ENCODE measurements around the gene AIFM3.

AIFM3 gene

GRCh38 chr22:20976291-20976877, 9.3 kb downstream of the AIFM3 start:
- no peak for DNase-seq

DNA sequence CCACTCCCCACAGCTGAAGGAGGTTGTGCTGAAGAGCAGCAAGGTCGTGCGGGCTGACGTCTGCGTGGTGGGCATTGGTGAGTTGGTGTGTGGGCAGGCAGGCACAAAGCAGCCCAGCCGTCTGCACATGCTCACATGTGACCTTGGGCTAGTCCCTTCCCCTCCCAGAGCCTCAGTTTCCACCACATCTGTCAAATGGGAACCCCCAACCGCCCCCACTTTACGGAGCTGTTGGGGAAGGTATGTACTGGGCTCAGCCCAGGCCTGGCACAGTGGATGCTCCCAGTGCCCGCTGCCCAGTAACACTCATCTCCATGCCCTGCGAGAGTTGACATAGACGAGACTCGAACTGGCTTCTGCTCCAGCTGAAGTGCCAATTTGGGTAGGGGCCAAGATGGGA, 10.0 kb downstream of the AIFM3 start:
- DNase-seq = no peak

DNA sequence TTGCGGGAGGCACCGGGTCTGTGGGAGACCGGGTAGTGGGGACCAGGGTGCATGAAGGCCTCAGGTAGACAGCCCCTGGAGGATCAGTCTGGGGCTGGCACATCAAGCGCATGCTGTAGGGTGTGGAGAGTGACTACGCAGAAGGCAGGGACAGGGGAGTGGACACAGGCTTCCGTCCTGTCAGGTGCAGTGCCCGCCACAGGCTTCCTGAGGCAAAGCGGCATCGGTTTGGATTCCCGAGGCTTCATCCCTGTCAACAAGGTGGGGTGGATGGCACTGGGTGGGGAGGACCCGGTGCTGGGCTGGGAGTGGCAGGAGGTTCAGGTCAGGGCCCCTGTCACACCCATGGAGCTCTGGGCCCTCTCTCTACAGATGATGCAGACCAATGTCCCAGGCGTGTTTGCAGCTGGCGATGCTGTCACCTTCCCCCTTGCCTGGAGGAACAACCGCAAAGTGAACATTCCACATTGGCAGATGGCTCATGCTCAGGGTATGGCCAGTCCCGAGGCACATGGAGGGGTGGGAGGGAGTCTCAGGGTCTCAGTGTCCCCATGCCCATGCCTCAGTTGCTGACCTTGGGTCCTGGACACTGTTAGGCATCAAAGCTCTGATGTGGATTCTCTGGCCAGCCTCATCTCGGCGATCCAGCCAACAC, 10.6 kb downstream of the AIFM3 start:
- DNase-seq = no peak

DNA sequence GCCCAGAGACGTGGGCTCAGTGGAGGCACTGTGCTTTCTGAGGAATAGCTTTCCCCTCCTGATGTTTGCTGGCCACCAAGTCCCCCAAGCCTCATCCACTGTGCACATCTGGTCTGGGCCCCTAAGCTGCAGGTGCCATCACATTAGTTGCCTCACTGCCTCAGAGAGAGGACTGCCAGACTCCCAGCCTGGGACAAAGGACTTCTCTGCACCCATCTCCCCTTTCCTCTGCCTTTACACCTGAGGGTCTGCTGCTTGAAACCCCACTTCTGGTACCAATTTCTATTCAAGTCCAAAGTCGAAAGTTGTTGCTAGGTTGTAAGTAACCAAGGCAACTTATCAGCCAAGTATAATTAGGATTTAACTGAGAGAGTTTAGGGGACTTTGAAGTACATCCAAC, 11.4 kb downstream of the AIFM3 start:
- DNase-seq = no peak

DNA sequence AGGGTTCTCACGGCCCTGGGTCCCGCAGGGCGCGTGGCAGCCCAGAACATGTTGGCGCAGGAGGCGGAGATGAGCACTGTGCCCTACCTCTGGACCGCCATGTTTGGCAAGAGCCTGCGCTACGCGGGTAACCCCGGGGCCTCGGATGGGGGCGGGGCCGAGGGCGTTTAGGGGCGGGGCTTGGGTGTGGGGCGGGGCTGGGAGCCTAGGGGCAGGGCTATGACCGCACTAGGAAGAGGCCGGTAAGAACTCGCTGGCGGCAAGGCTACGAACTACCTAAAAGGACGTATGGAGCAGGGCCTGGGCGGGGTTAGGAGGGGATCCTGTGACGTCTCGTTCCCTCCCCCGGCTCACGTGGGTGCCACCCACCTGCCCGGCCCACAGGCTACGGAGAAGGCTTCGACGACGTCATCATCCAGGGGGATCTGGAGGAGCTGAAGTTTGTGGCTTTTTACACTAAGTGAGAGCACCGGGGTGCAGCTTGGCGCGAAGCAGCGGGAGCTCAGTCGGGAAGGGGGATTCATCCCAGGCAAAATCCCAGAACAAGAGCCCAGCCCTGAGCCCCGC, 12.3 kb downstream of the AIFM3 start:
- peak; percentile 78 for DNase-seq

- DNase-seq = no peak
Measured at GRCh38 chr22:20979940-20980453, 12.9 kb downstream of the AIFM3 start.

DNA sequence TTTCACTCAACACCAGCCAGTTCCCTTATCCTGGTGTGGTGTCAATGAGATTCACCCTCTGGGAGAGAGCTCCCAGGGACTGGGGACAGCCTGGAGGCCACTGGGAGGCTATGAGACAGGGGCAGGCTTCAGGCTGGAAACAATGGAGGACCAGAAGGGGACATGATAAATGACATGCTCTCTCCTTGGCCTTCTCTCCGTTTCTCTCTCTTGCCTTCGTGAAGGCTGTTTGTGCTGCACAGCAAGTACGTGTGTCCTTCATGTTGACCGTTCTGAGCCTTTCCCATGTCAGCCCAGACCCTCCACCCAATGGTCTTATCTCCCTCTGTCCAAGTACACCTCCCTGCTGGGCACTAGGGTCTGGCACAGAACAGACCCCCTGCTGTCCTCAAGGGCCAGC, 13.5 kb downstream of the AIFM3 start:
- no peak for DNase-seq

GRCh38 chr22:20980938-20981722, 14.1 kb downstream of the AIFM3 start:
- DNase-seq = no peak

GRCh38 chr22:20981787-20982562, 14.9 kb downstream of the AIFM3 start, which contains the start of gene LZTR1:
LZTR1 (plus strand) TSS chr22:20982297; CDS start chr22:20982372, 75 bp downstream.
- DNase-seq = peak; percentile 90

DNA sequence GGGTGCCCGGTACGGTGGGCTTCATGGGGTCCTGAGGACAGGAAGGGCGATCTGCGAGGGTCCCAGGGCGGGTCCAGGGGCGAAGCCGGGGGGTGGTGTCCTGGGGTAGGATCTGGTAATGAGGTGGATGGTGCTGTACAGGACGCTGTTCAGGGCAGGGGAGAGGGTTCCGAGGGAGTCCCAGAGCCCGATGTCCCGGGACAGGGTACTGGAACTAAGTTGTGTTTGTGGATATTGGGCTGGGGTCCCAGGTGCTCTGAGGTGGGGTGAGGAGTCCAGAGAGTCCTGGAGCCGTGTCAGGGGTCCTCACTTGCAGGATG, 15.5 kb downstream of the AIFM3 start:
- no peak for DNase-seq

- no peak for DNase-seq
Measured at GRCh38 chr22:20983081-20983771, 16.2 kb downstream of the AIFM3 start.

DNA sequence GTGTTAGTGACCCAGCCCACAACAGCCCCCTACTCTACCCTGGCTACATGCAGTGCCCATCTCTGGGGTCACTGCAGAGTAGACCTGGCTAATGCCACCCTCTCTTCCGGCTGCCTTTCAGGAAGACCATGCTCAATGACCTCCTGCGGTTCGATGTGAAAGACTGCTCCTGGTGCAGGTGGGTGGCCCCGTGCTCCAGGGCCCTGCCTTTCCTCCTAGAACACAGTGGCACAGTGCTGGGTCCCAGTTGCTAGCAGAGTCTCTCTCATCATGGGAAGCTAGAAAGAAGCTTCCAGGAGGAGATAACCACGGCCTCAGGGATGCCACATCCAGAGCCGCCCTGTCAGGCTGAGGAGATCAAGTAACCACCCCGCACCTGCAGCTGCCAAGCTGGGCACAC, 18.7 kb downstream of the AIFM3 start:
- DNase-seq = no peak

DNA sequence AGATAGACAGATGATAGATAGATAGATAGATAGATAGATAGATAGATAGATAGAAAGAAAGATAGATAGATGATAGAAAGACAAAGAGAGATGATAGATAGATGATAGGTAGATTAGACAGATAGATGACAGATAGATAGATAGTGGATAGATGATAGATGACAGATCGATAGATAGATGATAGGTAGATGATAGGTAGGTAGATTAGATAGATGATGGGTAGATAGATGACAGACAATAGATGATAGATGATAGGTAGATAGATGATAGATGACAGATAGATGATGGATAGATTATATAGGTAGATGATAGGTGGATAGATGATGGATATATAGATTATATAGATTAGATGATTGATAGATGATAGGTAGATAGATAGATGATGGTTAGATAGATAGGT, 19.3 kb downstream of the AIFM3 start:
- DNase-seq = no peak

- no peak for DNase-seq
Measured at GRCh38 chr22:20987375-20987774, 20.3 kb downstream of the AIFM3 start.

GRCh38 chr22:20988573-20989322, 21.7 kb downstream of the AIFM3 start:
- no peak for DNase-seq

DNA sequence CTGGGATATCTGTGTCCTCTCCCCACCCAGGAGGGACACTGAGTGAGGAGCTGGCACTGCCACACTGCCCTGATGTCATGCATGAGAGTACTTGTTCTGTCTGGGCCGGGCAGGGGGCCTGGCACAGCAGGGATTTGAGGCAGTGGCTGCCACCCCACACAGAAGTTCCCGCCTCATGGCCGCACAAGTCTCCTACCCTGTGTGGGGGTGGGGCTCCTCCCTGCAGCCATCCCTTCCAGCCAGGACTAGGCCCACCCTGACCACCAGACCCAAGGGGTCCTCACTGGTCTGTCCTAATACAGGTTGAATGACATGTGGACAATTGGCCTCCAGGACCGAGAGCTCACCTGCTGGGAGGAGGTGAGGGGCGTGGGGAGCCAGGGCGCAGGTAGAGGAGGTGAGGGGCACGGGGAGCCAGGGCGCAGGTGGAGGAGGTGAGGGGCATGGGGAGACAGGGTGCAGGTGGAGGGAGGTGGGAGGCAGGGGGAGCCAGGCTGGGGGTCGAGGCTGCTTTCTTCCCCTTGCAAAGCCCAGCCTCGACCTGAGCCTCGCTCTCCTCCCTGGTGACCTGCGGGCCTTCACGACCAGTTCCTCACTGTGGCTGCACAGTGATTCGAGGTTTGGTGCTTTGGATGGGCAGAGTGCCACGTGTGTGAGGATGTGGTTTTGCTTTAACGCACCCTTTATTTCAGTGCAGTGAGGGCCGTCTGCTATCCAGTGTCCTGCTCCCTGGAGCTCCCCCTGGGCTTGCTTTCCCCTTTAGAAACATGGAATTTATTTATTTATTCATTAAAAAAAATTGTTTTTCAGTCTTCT, 22.5 kb downstream of the AIFM3 start:
- DNase-seq = no peak

- no peak for DNase-seq
Measured at GRCh38 chr22:20990184-20991180, 23.4 kb downstream of the AIFM3 start.

DNA sequence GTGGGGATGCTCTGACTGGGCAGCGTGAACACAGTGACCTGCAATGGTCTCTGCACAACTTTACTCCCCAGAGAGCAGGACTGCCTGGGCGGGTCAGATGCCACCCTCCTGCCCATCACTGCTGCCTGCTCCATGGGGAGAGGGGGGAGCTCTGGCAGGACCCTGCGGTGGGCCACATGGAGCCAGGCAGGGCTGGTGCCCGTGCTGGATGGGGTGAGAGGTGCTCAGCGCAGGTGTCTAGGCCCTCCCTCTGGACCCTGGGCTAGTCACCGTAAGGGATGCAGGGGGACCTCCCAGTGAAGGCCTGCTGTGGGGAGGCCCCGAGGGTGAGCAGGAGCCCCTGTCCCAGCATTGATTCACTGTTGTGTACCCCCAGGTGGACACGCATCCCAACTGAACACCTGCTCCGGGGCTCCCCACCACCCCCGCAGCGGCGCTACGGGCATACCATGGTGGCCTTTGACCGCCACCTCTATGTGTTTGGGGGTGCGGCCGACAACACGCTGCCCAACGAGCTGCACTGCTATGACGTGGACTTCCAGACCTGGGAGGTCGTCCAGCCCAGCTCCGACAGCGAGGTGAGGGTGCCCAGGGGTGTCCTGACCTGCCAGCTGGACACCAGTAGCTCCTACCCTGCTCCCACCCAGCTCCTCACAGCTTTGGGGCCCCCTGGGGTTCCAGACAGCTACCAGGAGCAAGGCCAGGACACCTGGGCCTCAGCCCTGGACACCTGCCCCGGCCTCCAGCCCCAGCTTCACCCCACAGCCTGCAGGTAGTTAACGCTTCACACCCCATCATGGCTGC, 24.4 kb downstream of the AIFM3 start:
- DNase-seq = no peak
